GF-D8 (cell line): Measurements from ENCODE around the gene NNMT.
"Not testable (repeated sequence)": the region's sequence is repeated elsewhere in the genome, so short reads cannot be mapped to it uniquely, and the experiment has no call there.

Experiments
- DNase-seq: peaks from one replicate; lab custom pipeline; 2025; lab: John Stamatoyannopoulos, UW

Gene NNMT

GRCh38 chr11:114310095-114310494 lies 13.9 kb downstream of the NNMT start:
- no peak for DNase-seq

DNA sequence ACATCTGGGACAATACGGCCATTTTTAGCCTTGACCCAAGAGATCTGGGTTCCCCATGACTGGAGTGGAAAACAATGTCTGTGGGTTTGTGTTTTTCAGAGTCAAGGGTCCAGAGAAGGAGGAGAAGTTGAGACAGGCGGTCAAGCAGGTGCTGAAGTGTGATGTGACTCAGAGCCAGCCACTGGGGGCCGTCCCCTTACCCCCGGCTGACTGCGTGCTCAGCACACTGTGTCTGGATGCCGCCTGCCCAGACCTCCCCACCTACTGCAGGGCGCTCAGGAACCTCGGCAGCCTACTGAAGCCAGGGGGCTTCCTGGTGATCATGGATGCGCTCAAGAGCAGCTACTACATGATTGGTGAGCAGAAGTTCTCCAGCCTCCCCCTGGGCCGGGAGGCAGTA lies 15.7 kb downstream of the NNMT start:
- no peak for DNase-seq

- no peak for DNase-seq
Measured at GRCh38 chr11:114314096-114314495, 17.9 kb downstream of the NNMT start.

GRCh38 chr11:114315749-114316368 lies 19.7 kb downstream of the NNMT start:
- no peak for DNase-seq

DNA sequence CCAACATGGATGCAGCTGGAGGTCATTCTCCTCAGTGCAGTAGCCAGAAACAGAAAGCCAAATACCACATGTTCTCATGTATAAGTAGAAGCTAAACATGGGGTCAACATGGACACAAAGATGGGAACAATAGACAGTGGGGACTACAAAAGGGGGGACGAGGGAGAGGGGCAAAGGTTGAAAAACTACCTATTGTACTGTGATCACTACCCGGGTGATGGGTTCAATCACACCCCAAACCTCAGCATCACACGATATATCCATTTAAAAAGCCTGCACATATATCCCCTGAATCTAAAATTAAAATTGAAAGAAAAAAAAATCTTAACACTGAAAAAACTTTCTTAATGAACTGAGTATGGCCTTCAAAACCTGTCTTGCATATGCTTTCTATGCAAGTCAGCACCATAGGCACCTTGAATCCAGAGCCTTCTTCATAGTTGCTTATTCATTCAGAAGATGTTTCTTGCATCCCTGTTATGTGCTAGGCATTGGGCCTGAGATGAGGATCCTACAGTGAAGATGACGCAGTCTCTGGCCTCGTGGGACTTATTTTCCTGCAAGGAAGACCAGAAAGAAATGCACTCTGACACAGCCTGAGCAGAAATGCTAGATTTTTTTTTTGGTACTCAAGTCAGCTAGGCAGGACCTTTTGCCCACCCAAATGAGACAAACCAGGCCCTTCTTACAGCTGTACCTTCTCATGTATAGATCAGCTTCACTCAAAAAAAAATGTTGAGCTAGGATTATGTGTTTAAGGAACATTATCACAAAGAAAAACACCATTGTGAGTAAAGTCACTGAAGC lies 21.0 kb downstream of the NNMT start:
- no peak for DNase-seq

- peak; percentile 31 for DNase-seq
Measured at GRCh38 chr11:114317787-114318137, 21.6 kb downstream of the NNMT start.

GRCh38 chr11:114318361-114318760 lies 22.2 kb downstream of the NNMT start:
- no peak for DNase-seq

DNA sequence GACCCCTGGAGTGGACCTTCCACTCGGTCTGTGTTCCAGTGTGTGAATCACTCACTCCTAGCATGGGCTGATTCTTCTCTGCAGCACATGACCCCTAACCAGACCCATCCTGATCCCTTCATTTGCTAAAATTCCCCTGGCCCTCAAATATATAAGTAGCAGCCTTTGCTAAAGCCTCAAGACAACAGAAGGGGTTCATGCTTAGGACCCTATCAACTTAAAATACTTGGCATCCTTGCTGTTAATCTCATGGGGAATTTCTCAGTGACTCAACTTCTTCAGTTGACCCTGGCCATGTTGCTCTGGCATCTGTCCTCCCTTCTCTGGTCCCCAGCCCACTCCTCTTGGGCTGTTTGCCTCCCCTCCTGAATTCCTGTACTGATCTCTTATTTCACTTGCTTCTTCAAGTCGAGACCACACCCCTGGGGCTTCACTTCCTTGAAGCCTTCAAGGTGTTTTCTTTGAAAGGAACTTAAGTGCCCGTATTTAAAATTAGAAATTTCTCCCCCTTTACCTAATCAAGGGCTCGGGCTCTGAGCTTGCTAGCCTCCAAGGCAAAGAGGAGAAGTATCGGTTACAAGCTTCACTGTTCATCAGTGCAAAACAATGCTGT lies 23.6 kb downstream of the NNMT start:
- no peak for DNase-seq

GRCh38 chr11:114321621-114322257 lies 25.5 kb downstream of the NNMT start:
- DNase-seq = no peak

GRCh38 chr11:114322934-114323333 lies 26.7 kb downstream of the NNMT start:
- no peak for DNase-seq

DNA sequence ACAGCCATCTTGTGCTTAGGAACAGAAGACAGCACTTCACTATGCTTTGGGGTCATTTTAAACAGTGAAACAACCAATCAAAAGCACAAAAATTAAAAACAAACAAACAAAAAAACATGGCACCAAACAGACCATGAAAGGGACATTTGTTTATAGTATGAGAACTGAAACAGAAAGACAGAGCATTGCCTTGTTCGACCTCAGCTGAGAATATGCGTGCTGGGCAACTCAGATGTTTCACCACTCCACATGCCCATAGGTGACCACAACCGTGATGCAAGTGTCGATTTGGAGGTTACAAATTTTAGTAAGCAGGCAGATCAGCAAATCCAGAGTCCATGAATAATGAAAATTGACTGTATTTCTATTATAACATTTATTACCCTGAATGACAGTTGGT lies 30.0 kb downstream of the NNMT start:
- no peak for DNase-seq

DNA sequence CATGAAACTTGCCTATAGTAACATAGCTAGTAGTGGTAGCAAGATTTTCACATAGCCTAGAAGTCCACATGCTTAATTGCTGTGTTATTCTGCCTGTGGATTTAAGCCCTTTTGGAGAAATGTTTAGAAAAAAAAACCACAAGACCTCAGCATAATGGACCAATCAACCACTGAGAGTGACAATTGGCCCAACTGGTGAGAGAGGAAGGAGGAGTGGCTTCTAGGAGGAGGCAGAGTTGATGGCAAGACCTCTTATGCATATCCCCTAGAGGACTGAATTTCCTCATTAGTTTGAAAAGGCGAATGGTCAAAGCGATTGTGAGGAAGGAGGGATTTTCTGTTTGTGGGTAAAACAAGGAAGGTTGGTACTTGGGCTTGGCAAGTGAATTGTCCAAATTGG lies 30.6 kb downstream of the NNMT start:
- no peak for DNase-seq

DNA sequence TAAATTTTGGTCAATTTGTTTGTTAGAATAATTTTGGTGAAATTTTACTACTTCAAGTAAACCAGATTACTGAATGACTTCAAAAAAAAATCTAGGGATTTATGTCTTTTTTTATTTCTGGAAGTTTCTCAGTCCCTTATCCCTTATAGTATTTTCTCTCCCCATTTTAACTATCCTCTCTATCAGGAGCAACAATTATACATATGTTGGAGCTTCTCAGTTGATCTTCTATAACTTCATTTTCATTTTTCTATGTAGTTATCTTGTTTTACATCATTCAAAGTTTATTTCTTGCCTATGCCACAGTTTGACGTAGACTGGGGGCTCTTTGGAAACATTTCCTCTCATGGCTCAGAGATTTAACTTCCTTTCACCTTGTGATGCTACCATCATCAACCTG lies 34.2 kb downstream of the NNMT start:
- no peak for DNase-seq

DNA sequence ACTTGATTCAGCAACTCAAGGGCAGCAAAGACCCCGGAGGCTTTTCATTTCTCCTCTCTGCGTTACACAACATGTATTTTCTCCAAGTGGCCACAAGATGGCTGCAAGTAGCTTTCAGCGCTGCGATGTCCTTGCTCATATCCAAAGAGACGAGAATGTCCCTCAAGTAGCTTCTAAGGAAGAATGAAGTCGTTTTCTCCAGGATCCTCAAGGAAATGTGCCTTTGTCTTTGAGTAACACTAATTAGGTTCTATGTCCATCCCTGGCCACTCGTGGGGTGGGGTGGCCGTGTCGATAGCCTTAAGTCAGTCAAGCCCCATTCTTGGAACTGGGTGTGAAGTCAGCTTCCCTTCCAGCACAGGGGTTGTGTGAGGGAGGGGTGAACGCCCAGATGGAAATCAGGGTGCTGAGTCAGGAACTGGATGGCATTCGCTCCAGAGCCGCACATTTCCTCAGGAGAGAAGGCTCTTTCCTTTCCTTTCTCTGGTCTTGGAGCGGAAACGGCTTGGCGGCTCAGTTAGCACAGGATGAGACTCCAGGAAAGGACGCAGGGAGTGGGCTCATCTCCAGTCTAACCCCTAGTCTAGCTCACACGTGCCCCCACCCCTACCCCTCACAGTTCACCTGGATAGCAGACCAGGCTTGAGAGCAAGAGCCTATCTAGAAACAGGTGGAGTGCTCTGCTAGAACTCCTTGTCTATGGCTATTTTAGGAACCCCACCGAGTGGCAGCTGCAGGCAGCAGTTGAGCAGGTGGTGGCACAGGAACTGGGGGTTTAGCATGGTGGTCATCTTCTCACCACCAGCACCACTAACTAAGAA lies 44.3 kb downstream of the NNMT start:
- peak; percentile 63 for DNase-seq

DNA sequence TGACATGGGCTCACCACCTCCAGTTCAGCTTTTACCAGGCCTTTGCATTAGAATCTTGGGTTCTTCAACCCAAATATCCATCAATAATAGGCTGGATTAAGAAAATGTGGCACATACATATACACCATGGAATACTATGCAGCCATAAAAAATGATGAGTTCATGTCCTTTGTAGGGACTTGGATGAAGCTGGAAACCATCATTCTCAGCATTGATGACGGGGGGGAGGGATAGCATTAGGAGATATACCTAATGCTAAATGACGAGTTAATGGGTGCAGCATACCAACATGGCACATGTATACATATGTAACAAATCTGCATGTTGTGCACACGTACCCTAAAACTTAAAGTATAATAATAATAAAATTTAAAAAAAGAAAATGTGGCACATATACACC lies 45.5 kb downstream of the NNMT start:
- DNase-seq = not testable (repeated sequence)

DNA sequence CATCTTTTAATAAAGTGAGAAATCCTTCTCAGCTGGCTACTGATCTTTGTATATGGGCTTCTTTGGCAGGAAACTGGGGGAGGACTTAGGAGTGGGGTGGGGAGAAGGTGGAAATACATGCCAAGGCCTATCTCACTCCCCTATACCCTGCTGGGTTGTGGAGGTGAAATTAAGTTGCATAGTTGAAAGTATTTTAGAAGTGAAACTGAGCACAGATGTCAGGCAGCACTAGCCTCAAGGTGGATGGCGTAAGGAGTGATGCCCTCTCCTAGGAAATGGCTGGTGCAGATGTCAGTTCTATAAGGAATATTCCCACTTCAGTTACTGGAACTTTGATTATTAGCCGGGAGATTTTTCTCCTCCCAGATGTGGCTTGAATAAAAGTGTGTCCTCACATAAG lies 46.3 kb downstream of the NNMT start:
- no peak for DNase-seq

DNA sequence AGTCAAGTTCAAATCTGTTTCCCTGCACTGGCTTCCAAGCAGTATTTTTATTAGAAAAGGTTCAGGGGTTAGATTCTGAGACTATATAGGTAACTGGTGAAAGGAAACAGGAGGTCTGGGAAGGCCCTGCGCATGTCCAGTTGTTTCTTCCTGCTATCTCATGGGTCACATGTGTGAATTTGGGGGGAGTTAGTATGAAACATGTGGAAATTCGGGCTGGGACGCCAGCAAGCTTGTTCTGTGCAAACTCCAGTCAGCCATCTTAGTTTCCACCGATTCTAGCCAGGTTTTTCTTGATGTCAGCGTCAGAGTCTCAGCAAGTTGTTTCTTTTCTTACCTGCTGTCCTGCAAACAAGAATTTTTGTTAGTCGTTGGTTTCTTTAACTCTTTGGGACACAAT lies 46.8 kb downstream of the NNMT start:
- no peak for DNase-seq

DNA sequence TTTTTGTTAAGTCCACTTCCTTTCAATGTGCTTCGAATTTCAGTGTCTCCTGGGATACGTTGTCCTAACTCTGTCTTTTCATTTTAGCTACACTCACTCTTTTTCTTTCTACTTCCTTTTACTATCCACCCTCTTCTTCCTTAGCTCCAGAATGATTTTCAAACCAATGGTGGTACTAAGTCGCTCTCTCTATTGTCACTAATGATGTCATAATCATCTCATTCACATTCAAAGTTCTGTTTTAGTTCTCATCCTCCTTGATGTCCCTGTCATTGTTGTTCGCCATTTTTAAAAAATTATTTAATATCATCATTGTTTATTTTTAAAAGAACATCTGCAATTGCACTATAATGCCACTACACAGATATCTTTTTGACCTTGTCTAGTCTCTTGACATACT lies 47.3 kb downstream of the NNMT start:
- DNase-seq = no peak

DNA sequence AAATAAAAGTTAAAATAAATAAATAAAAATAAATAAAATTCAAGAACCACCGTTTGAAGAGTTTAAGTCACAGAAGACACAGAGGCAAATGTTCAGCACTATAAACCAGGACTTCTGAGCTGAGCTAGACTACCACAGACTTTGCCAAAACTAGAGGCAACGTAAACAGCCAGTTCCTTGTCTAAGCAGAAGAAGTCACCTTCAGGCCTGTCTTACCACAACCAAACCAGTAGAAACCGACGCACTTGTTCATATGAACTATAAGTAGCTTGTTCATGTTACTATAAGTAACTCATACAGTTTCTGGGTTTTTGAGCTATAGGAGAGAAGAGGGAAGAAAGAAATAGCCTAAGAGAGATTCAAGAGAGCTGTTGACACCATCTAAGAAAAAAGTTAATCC lies 48.3 kb downstream of the NNMT start:
- DNase-seq = no peak

- DNase-seq = no peak
Measured at GRCh38 chr11:114345575-114346222, 49.5 kb downstream of the NNMT start.

GRCh38 chr11:114346709-114347141 lies 50.5 kb downstream of the NNMT start:
- DNase-seq = no peak
